Transverse colon (tissue), 3 donors: ENCODE measurements around the gene ARPP21.

ENCODE experiments used
- EP300 ChIP-seq: sonication (generic); formaldehyde crosslinking; IDR thresholded peaks from one replicate; pipeline ENCODE4 v1.6.1; 2017; ENCODE audit warnings: antibody characterized with exemption, low read depth
- TF ChIP-seq, protein P1 (sequence below), 5 experiments: fragments of 200-600 bp in 3 of 5; fragments of 450-650 bp in 2 of 5; sonication (generic) in 3 of 5; IDR thresholded peaks; 1 replicate in 2 of 5; 2 replicates in 3 of 5; pipeline ENCODE4 v1.5.1; 2016 to 2017; ENCODE audit warnings: antibody characterized with exemption in 5 of 5, inconsistent platforms in 3 of 5, mild to moderate bottlenecking in 2 of 5, moderate library complexity in 1 of 5

DNA sequence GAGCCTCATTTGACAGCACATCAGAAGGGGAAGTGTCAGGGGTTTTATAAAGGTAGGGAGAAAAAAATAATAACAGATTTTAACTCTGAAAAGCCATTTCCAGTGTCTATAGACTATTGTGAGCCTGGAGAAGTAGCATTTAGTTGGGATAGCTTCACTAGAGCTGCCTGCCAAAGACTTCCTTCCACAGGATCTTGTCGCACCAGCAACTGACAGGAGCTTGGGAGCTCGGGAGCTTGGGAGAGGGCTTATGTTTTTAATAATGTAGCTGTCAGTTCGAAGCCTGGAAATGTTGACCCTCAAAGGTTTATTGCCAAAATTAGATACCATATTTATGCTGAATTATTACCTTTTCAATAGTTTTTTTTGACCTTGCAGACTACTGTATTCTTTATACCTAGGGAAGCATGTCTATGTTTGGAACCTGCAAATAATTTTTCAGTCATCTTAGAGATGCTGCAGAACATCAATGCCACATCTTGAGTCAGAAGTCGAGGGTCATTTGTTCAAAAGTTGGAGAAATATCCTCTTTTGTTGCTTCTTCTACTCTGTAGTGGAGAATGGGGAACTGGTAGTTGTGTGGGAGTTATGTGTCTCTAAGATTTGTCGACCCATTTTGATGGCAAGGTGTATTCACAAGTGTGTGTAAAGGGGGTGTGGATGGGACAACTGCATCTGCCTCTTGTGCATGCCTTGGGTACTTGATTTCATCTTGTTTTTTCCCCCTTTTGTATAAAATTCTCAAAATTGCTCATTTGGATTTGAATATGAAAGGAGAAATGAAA lies 41.7 kb downstream of the ARPP21 start:
- TF ChIP-seq, protein P1, sequence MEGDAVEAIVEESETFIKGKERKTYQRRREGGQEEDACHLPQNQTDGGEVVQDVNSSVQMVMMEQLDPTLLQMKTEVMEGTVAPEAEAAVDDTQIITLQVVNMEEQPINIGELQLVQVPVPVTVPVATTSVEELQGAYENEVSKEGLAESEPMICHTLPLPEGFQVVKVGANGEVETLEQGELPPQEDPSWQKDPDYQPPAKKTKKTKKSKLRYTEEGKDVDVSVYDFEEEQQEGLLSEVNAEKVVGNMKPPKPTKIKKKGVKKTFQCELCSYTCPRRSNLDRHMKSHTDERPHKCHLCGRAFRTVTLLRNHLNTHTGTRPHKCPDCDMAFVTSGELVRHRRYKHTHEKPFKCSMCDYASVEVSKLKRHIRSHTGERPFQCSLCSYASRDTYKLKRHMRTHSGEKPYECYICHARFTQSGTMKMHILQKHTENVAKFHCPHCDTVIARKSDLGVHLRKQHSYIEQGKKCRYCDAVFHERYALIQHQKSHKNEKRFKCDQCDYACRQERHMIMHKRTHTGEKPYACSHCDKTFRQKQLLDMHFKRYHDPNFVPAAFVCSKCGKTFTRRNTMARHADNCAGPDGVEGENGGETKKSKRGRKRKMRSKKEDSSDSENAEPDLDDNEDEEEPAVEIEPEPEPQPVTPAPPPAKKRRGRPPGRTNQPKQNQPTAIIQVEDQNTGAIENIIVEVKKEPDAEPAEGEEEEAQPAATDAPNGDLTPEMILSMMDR (IDR thresholded peaks at IDR 0.05): no peak
- TF ChIP-seq EP300: no peak
